Mesendoderm (in vitro differentiated cells): Measurements from ENCODE around the gene PPP2R5C. TPM values are rescaled to one million over a fixed set of nuclear protein-coding genes. Genes with fewer than 3 reads are reported as not detected.

ENCODE experiments used
- DNase-seq: peaks from one replicate; pipeline ENCODE4 v3.0.0; 2013
- H2AK5ac ChIP-seq: 2 replicates; pipeline ENCODE4 v1.6.1; 2013; ENCODE audit warnings: low read length, inconsistent platforms
- H2BK120ac ChIP-seq: 2 replicates; pipeline ENCODE4 v1.6.1; 2013; ENCODE audit warnings: low read depth, mild to moderate bottlenecking, low read length, moderate library complexity, mixed read lengths
- H2BK15ac ChIP-seq: replicated peaks from 2 replicates; pipeline ENCODE4 v1.6.1; 2013; ENCODE audit warnings: low read depth, mild to moderate bottlenecking, moderate library complexity
- H2BK5ac ChIP-seq: 2 replicates; pipeline ENCODE4 v1.6.1; 2013; ENCODE audit warnings: low read length, inconsistent platforms
- H3K18ac ChIP-seq: 2 replicates; pipeline ENCODE4 v1.6.1; 2013; ENCODE audit warnings: mild to moderate bottlenecking, low read length, mixed read lengths
- H3K23ac ChIP-seq: one replicate; pipeline ENCODE4 v1.6.1; 2013; ENCODE audit warnings: low read length
- H3K27ac ChIP-seq: 2 replicates; pipeline ENCODE4 v1.5.1; 2013; ENCODE audit warnings: low read depth, mild to moderate bottlenecking, inconsistent platforms, low read length, moderate library complexity
- H3K27me3 ChIP-seq: 2 replicates; pipeline ENCODE4 v1.6.1; 2013; ENCODE audit warnings: low read length, control low read depth, mild to moderate bottlenecking, inconsistent platforms; ENCODE audit not compliant: insufficient read depth, poor library complexity
- H3K36me3 ChIP-seq: 2 replicates; pipeline ENCODE4 v1.6.1; 2013; ENCODE audit warnings: low read length, inconsistent platforms; ENCODE audit not compliant: control insufficient read depth, insufficient read depth
- H3K4ac ChIP-seq: one replicate; pipeline ENCODE4 v1.6.1; 2013; ENCODE audit warnings: low read depth, mild to moderate bottlenecking, low read length, moderate library complexity
- H3K4me1 ChIP-seq: 2 replicates; pipeline ENCODE4 v1.6.1; 2013; ENCODE audit warnings: low read depth, low read length, inconsistent platforms; ENCODE audit not compliant: control insufficient read depth
- H3K4me2 ChIP-seq: 2 replicates; pipeline ENCODE4 v1.6.1; 2013; ENCODE audit warnings: low read length
- H3K4me3 ChIP-seq: 2 replicates; pipeline ENCODE4 v1.5.1; 2013; ENCODE audit warnings: mild to moderate bottlenecking, low read length
- H3K56ac ChIP-seq: one replicate; pipeline ENCODE4 v1.6.1; 2013; ENCODE audit warnings: low read length
- H3K79me1 ChIP-seq: 2 replicates; pipeline ENCODE4 v1.6.1; 2013; ENCODE audit warnings: low read length, inconsistent platforms
- H3K79me2 ChIP-seq: 2 replicates; pipeline ENCODE4 v1.6.1; 2013; ENCODE audit warnings: mild to moderate bottlenecking, low read length; ENCODE audit not compliant: control insufficient read depth, insufficient read depth
- H3K9ac ChIP-seq: 2 replicates; pipeline ENCODE4 v1.6.1; 2013; ENCODE audit warnings: low read length, inconsistent platforms
- H4K5ac ChIP-seq: one replicate; pipeline ENCODE4 v1.6.1; 2013; ENCODE audit warnings: low read length
- H4K8ac ChIP-seq: one replicate; pipeline ENCODE4 v1.6.1; 2013; ENCODE audit warnings: low read depth, mild to moderate bottlenecking, control low read depth, low read length, moderate library complexity
- WGBS: extraction: QIAGEN DNeasy Blood & Tissue Kit; methylation state at CpG from one replicate; pipeline ENCODE4 v1.1.7; 2013; ENCODE audit warnings: low lambda C conversion rate, missing lambda C conversion rate; ENCODE audit not compliant: insufficient coverage; ENCODE audit errors: extremely low coverage; 5-methylcytosine and 5-hydroxymethylcytosine counted together
- small RNA-seq: library from polyadenylated mRNA; stranded (forward); fragments of <200 nt; extraction: miRNeasy Mini kit (QIAGEN cat#:217004); gene quantifications from one replicate; pipeline ENCODE3, GENCODE V24; 2013; ENCODE audit not compliant: insufficient read depth

PPP2R5C gene

DNA sequence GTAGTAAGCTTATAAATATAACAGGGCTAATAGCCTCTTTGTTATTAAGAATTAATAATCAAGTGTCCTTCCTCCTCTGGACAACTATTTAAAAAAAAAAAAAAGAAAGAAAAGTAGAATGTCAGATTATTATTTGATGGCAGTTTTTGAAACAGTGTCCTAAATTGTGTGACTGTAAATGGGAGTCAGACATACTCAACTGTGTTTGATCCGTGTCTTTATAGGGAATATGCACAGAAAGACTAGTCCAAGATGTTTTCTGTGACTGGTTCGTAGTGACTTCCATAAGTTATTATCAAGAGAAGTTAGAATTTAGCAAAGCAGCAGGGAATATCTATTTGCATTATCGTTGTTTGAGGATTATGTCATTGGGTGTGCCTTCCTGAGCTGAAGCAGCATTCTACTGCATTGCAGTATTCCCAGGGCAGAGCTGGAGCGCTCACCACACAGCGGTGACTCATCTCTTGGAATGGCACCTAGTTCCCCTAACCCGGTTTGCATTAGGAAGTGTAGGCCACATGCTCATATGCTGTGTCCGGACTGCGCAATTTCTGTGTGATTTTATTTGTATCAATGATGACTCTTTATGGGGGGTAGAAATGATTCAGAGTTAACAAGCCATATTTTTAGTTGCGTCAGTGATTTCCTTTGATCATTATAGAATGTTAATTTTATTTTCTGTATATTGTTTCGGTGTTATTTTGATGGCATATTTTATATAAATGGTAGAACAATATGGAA is 210.8 kb downstream of the PPP2R5C start:
- H4K8ac ChIP-seq, result no peak overlapping the region
- no peak overlapping the region for H2BK15ac ChIP-seq
- H3K79me2 ChIP-seq, result peaks cover 62% of the 10 kb centered on the region
- H3K4me1 ChIP-seq, result no peaks in the 10 kb centered on the region
- H3K27ac ChIP-seq, result no peak overlapping the region
- H3K4me2 ChIP-seq, result no peak overlapping the region
- no peak overlapping the region for H2BK5ac ChIP-seq
- H3K36me3 ChIP-seq, result peaks cover 3% of the 10 kb centered on the region
- H3K4me3 ChIP-seq, result no peak overlapping the region
- no peak overlapping the region for H3K23ac ChIP-seq
- H4K5ac ChIP-seq, result no peak overlapping the region
- no peak overlapping the region for H2BK120ac ChIP-seq
- no CpG with 5 or more reads among the region's 10 CpGs for WGBS
- no peaks in the 10 kb centered on the region for H3K27me3 ChIP-seq
- no peak overlapping the region for H3K56ac ChIP-seq
- H3K9ac ChIP-seq, result no peak overlapping the region
- peak; percentile 92 for DNase-seq
- H3K4ac ChIP-seq, result no peak overlapping the region
- peaks cover 23% of the 10 kb centered on the region for H3K79me1 ChIP-seq
- no peak overlapping the region for H2AK5ac ChIP-seq
- no peak overlapping the region for H3K18ac ChIP-seq

DNA sequence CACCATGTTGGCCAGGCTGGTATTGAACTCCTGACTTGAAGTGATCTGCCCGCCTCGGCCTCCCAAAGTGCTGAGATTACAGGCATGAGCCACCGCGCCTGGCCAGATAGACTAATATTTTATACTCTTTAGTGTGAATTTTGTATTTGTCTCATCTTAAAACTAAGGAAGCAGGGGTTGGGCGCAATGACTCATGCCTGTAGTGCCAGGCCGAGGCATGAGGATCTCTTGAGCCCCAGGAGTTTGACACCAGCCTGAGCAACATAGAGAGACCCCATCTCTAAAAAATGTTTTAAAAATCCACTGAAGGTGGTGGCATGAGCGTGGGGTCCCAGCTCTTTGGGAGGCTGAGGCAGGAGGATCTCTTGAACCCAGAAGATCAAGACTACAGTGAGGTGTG is 211.8 kb downstream of the PPP2R5C start:
- Histone ChIP-seq H4K5ac (no peak overlapping the region), H3K56ac (no peak overlapping the region)

DNA sequence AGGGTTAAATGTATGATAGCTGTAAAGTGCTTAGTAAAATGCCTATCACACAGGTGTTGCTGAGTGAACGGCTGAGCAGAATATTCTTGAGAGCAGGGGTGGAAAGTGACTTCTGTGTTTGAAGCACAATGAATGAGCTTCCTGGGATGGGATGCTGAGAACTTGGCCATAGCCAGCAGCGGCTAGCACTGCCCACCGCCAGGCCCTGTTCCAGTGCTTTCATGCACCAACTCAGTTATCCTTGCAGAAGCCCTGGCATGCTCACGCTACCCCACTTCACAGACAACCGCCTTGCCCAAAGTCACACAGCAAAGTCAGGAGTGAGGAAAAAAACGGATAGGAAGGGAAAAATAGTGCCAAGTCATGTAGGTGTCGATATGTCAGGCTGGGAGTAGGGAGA is 213.7 kb downstream of the PPP2R5C start:
- no peak overlapping the region for H2BK120ac ChIP-seq
- H3K4me2 ChIP-seq, result no peak overlapping the region
- H4K8ac ChIP-seq, result no peak overlapping the region
- no peaks in the 10 kb centered on the region for H3K27me3 ChIP-seq
- no peak overlapping the region for H3K9ac ChIP-seq
- H3K4ac ChIP-seq, result no peak overlapping the region
- no peak overlapping the region for H2BK15ac ChIP-seq
- H3K27ac ChIP-seq, result no peak overlapping the region
- H3K18ac ChIP-seq, result no peak overlapping the region
- no peak overlapping the region for H3K4me3 ChIP-seq
- H4K5ac ChIP-seq, result no peak overlapping the region
- H2BK5ac ChIP-seq, result no peak overlapping the region
- no peak overlapping the region for H3K23ac ChIP-seq
- no peak for DNase-seq
- WGBS, result 100% methylated on average over 1 of the region's 7 CpGs
- no peak overlapping the region for H2AK5ac ChIP-seq
- no peaks in the 10 kb centered on the region for H3K4me1 ChIP-seq
- peaks cover 11% of the 10 kb centered on the region for H3K79me1 ChIP-seq
- H3K36me3 ChIP-seq, result peaks cover under 1% of the 10 kb centered on the region
- peaks cover 37% of the 10 kb centered on the region for H3K79me2 ChIP-seq
- no peak overlapping the region for H3K56ac ChIP-seq

More for the DNA sequence above, 211.8 kb downstream of the PPP2R5C start:
- no CpG with 5 or more reads among the region's 7 CpGs for WGBS
- Histone ChIP-seq H3K79me2 (peaks cover 52% of the 10 kb centered on the region), H3K23ac (no peak overlapping the region), H3K4me1 (no peaks in the 10 kb centered on the region), H2AK5ac (no peak overlapping the region), H3K18ac (no peak overlapping the region), H3K9ac (no peak overlapping the region), H3K27ac (no peak overlapping the region), H3K4me2 (no peak overlapping the region), H2BK5ac (no peak overlapping the region), H3K36me3 (peaks cover 3% of the 10 kb centered on the region), H3K27me3 (no peaks in the 10 kb centered on the region), H3K4me3 (no peak overlapping the region), H4K8ac (no peak overlapping the region), H2BK15ac (no peak overlapping the region), H2BK120ac (no peak overlapping the region), H3K79me1 (peaks cover 19% of the 10 kb centered on the region), H3K4ac (no peak overlapping the region)
- no peak for DNase-seq

Small RNA genes within 50 kb of the gene (small RNA-seq; reads per million reads assigned to genes)
- gene AL118558.2 (not detected), gene RNU6-790P (not detected)
